GM21447 (cell line): ENCODE data around the gene PHC3.
A peak's percentile ranks its signal among the peaks of the same experiment; 100 is the strongest.

Experiments
- ATAC-seq: cut with Tn5 transposase; IDR thresholded peaks from one replicate; pipeline ENCODE4 v1.9.1; 2021; ENCODE audit not compliant: unreplicated experiment

PHC3 gene

GRCh38 chr3:170189398-170190256 lies 8.1 kb upstream of the PHC3 start:
- peak; percentile 31 for ATAC-seq

- ATAC-seq: peak; percentile 35
Observed at GRCh38 chr3:170180079-170180907, 1.2 kb downstream of the PHC3 start.

- no peak for ATAC-seq
Observed at GRCh38 chr3:170179432-170179831, 2.1 kb downstream of the PHC3 start.

GRCh38 chr3:170178651-170179050 lies 2.9 kb downstream of the PHC3 start:
- peak; percentile 29 for ATAC-seq

- peak; percentile 79 for ATAC-seq
Observed at GRCh38 chr3:170171563-170171962, 10.0 kb downstream of the PHC3 start.

- ATAC-seq: no peak
Observed at GRCh38 chr3:170164717-170165116, 16.8 kb downstream of the PHC3 start.

- ATAC-seq: no peak
Observed at GRCh38 chr3:170163956-170164645, 17.4 kb downstream of the PHC3 start.

- ATAC-seq: no peak
Observed at GRCh38 chr3:170162630-170163029, 18.9 kb downstream of the PHC3 start.

GRCh38 chr3:170162052-170162451 lies 19.5 kb downstream of the PHC3 start:
- no peak for ATAC-seq

- ATAC-seq: no peak
Observed at GRCh38 chr3:170159933-170160332, 21.6 kb downstream of the PHC3 start.

- no peak for ATAC-seq
Observed at GRCh38 chr3:170159459-170159858, 22.1 kb downstream of the PHC3 start.

GRCh38 chr3:170155604-170156003 lies 25.9 kb downstream of the PHC3 start:
- ATAC-seq: no peak

- ATAC-seq: peak; percentile 94
Observed at GRCh38 chr3:170154569-170155143, 26.9 kb downstream of the PHC3 start.

- ATAC-seq: peak; percentile 8
Observed at GRCh38 chr3:170154084-170154483, 27.4 kb downstream of the PHC3 start.

- ATAC-seq: no peak
Observed at GRCh38 chr3:170151536-170151935, 30.0 kb downstream of the PHC3 start.

- no peak for ATAC-seq
Observed at GRCh38 chr3:170149016-170149415, 32.5 kb downstream of the PHC3 start.

GRCh38 chr3:170145278-170145677 lies 36.3 kb downstream of the PHC3 start:
- ATAC-seq: no peak

GRCh38 chr3:170144437-170144843 lies 37.1 kb downstream of the PHC3 start:
- peak; percentile 96 for ATAC-seq

GRCh38 chr3:170142373-170142772 lies 39.2 kb downstream of the PHC3 start:
- ATAC-seq: no peak

- no peak for ATAC-seq
Observed at GRCh38 chr3:170137986-170138385, 43.5 kb downstream of the PHC3 start.

GRCh38 chr3:170132335-170132734 lies 49.2 kb downstream of the PHC3 start:
- ATAC-seq: no peak
